Stimulated activated CD4-positive, alpha-beta T cell treated with anti-CD3 and anti-CD28 coated beads, Interleukin-4, amount 100 ng/mL, for 4 hours (primary cell): ENCODE results near the gene ST8SIA4.

ENCODE experiments used
- DNase-seq, 2 experiments: peaks; one replicate each; pipeline ENCODE4 v3.0.0-alpha.2; 2020

ST8SIA4 gene

GRCh38 chr5:100867039-100867562 lies 36.0 kb downstream of the ST8SIA4 start:
- no peak for DNase-seq

- no peak for DNase-seq
Observed at GRCh38 chr5:100864931-100865330, 38.2 kb downstream of the ST8SIA4 start.

- DNase-seq: no peak
Observed at GRCh38 chr5:100863739-100864138, 39.3 kb downstream of the ST8SIA4 start.

GRCh38 chr5:100861148-100861547 lies 41.9 kb downstream of the ST8SIA4 start:
- no peak for DNase-seq

GRCh38 chr5:100860407-100860806 lies 42.7 kb downstream of the ST8SIA4 start:
- DNase-seq: no peak

- DNase-seq: no peak
Observed at GRCh38 chr5:100858987-100859545, 44.0 kb downstream of the ST8SIA4 start.

- no peak for DNase-seq
Observed at GRCh38 chr5:100856462-100856861, 46.6 kb downstream of the ST8SIA4 start.

- DNase-seq: no peak
Observed at GRCh38 chr5:100855937-100856430, 47.1 kb downstream of the ST8SIA4 start.

- no peak for DNase-seq
Observed at GRCh38 chr5:100855295-100855694, 47.8 kb downstream of the ST8SIA4 start.

GRCh38 chr5:100854591-100854990 lies 48.5 kb downstream of the ST8SIA4 start:
- DNase-seq: no peak

- no peak for DNase-seq
Observed at GRCh38 chr5:100853582-100853981, 49.5 kb downstream of the ST8SIA4 start.

- no peak for DNase-seq
Observed at GRCh38 chr5:100852988-100853449, 50.1 kb downstream of the ST8SIA4 start.

GRCh38 chr5:100852051-100852450 lies 51.0 kb downstream of the ST8SIA4 start:
- DNase-seq: no peak

GRCh38 chr5:100846772-100847171 lies 56.3 kb downstream of the ST8SIA4 start:
- no peak for DNase-seq

GRCh38 chr5:100842080-100842479 lies 61.0 kb downstream of the ST8SIA4 start:
- no peak for DNase-seq

- DNase-seq: no peak
Observed at GRCh38 chr5:100841358-100842076, 61.6 kb downstream of the ST8SIA4 start.

- no peak for DNase-seq
Observed at GRCh38 chr5:100840789-100841188, 62.3 kb downstream of the ST8SIA4 start.

- peak in 1 of 2 experiments; percentile 21 for DNase-seq
Observed at GRCh38 chr5:100840370-100840769, 62.7 kb downstream of the ST8SIA4 start.

- no peak for DNase-seq
Observed at GRCh38 chr5:100838048-100838473, 65.0 kb downstream of the ST8SIA4 start.

GRCh38 chr5:100834519-100834918 lies 68.6 kb downstream of the ST8SIA4 start:
- DNase-seq: no peak

GRCh38 chr5:100832252-100833230 lies 70.5 kb downstream of the ST8SIA4 start:
- DNase-seq: no peak

GRCh38 chr5:100828898-100829356 lies 74.2 kb downstream of the ST8SIA4 start:
- DNase-seq: no peak
